ENCODE results near the gene USH2A. TPM values are rescaled to one million over a fixed set of nuclear protein-coding genes. Genes with fewer than 3 reads are reported as not detected.

The USH2A gene
- polyA plus RNA-seq, 3 donors: not detected

- no peak overlapping the region for H3K4me3 ChIP-seq (replicated peaks in 1 of 3; ENCODE audit: low read depth in 2 of 3, low read length in 3 of 3)
- Mint-ChIP-seq H3K27me3 (ENCODE audit: low read depth in 3 of 3) (no peaks in the 10 kb centered on the region), H3K4me3 (no peak overlapping the region), H3K4me1 (no peaks in the 10 kb centered on the region), H3K9me3 (no peaks in the 10 kb centered on the region), H3K27ac (no peak overlapping the region), H3K36me3 (peaks cover 35 to 48% of the 10 kb centered on the region in 2 donors)
- H3K9ac ChIP-seq (ENCODE audit: insufficient read depth, low read length, poor library complexity, severe bottlenecking): no peak overlapping the region
- no peaks in the 10 kb centered on the region for H3K4me1 ChIP-seq (ENCODE audit: control insufficient read depth in 1 of 2, insufficient read depth in 2 of 2, low read length in 2 of 2)
- no peak overlapping the region for H3K4me2 ChIP-seq (replicated peaks; ENCODE audit: extremely low read depth, low read length, poor library complexity, severe bottlenecking)
- DNase-seq: no peak
- H3K36me3 ChIP-seq (replicated peaks in 1 of 2; ENCODE audit: control insufficient read depth in 1 of 2, insufficient read depth in 2 of 2, low read length in 2 of 2): peaks cover 8 to 13% of the 10 kb centered on the region in 2 donors
- H3K27me3 ChIP-seq (ENCODE audit: control insufficient read depth in 2 of 2, insufficient read depth in 2 of 2, low read length in 2 of 2): no peaks in the 10 kb centered on the region
- no peaks in the 10 kb centered on the region for H3K9me3 ChIP-seq (replicated peaks in 1 of 2; ENCODE audit: control insufficient read depth in 1 of 2, insufficient read depth in 1 of 2, low read length in 2 of 2)
- no peak overlapping the region for H2AFZ ChIP-seq (ENCODE audit: insufficient read depth, low read depth, low read length, poor library complexity, severe bottlenecking)
- no peak for TF ChIP-seq CTCF (IDR thresholded peaks at IDR 0.05)
- H3K79me2 ChIP-seq (ENCODE audit: insufficient read depth, low read length): no peaks in the 10 kb centered on the region
- no peaks in the 10 kb centered on the region for H4K20me1 ChIP-seq (ENCODE audit: insufficient read depth, low read length)
- H3K27ac ChIP-seq (ENCODE audit: low read depth in 1 of 2, low read length in 2 of 2): no peak overlapping the region
- intact Hi-C loops (cut with micrococcal nuclease): no loop called here
Measured at GRCh38 chr1:215597961-215598360, 825.3 kb downstream of the USH2A start.

GRCh38 chr1:215595231-215595630, 828.0 kb downstream of the USH2A start:
- no CpG with 5 or more reads among the region's 2 CpGs for WGBS (ENCODE audit: insufficient coverage)
- Histone ChIP-seq H3K79me2 (ENCODE audit: insufficient read depth, low read length) (no peaks in the 10 kb centered on the region), H3K36me3 (replicated peaks in 1 of 2; ENCODE audit: control insufficient read depth in 1 of 2, insufficient read depth in 2 of 2, low read length in 2 of 2) (peaks cover 2 to 10% of the 10 kb centered on the region in 2 donors), H4K20me1 (ENCODE audit: insufficient read depth, low read length) (no peaks in the 10 kb centered on the region), H3K9me3 (replicated peaks in 1 of 2; ENCODE audit: control insufficient read depth in 1 of 2, insufficient read depth in 1 of 2, low read length in 2 of 2) (no peaks in the 10 kb centered on the region), H3K9ac (ENCODE audit: insufficient read depth, low read length, poor library complexity, severe bottlenecking) (no peak overlapping the region), H2AFZ (ENCODE audit: insufficient read depth, low read depth, low read length, poor library complexity, severe bottlenecking) (no peak overlapping the region), H3K4me3 (replicated peaks in 1 of 3; ENCODE audit: low read depth in 2 of 3, low read length in 3 of 3) (no peak overlapping the region), H3K27me3 (ENCODE audit: control insufficient read depth in 2 of 2, insufficient read depth in 2 of 2, low read length in 2 of 2) (no peaks in the 10 kb centered on the region), H3K4me1 (ENCODE audit: control insufficient read depth in 1 of 2, insufficient read depth in 2 of 2, low read length in 2 of 2) (no peaks in the 10 kb centered on the region), H3K4me2 (replicated peaks; ENCODE audit: extremely low read depth, low read length, poor library complexity, severe bottlenecking) (no peak overlapping the region), H3K27ac (ENCODE audit: low read depth in 1 of 2, low read length in 2 of 2) (no peak overlapping the region)
- no peaks in the 10 kb centered on the region for H3K4me1 Mint-ChIP-seq
- H3K9me3 Mint-ChIP-seq: no peaks in the 10 kb centered on the region
- TF ChIP-seq CTCF (IDR thresholded peaks at IDR 0.05): no peak
- H3K4me3 Mint-ChIP-seq: no peak overlapping the region
- H3K36me3 Mint-ChIP-seq: peaks cover 35 to 47% of the 10 kb centered on the region in 2 donors
- DNase-seq: no peak
- intact Hi-C loops (cut with micrococcal nuclease): no loop called here
- no peaks in the 10 kb centered on the region for H3K27me3 Mint-ChIP-seq (ENCODE audit: low read depth in 3 of 3)
- H3K27ac Mint-ChIP-seq: no peak overlapping the region
